Fibroblast of lung (primary cell): ENCODE data around the gene UQCC5.

Experiments
- EZH2 ChIP-seq: IDR thresholded peaks from 2 replicates; pipeline ENCODE4 v1.5.1; 2012; ENCODE audit warnings: low read length, control low read depth, mild to moderate bottlenecking; ENCODE audit errors: missing control alignments
- TF ChIP-seq, protein P1 (sequence below), 2 donors: IDR thresholded peaks in 1 of 2; conservative IDR thresholded peaks in 1 of 2; 1 replicate in 1 of 2; 2 replicates in 1 of 2; pipeline ENCODE4 v1.5.1; 2011 to 2012; ENCODE audit warnings: low read length in 2 of 2, control low read depth in 1 of 2, inconsistent platforms in 1 of 2, low read depth in 1 of 2, mild to moderate bottlenecking in 1 of 2

DNA sequence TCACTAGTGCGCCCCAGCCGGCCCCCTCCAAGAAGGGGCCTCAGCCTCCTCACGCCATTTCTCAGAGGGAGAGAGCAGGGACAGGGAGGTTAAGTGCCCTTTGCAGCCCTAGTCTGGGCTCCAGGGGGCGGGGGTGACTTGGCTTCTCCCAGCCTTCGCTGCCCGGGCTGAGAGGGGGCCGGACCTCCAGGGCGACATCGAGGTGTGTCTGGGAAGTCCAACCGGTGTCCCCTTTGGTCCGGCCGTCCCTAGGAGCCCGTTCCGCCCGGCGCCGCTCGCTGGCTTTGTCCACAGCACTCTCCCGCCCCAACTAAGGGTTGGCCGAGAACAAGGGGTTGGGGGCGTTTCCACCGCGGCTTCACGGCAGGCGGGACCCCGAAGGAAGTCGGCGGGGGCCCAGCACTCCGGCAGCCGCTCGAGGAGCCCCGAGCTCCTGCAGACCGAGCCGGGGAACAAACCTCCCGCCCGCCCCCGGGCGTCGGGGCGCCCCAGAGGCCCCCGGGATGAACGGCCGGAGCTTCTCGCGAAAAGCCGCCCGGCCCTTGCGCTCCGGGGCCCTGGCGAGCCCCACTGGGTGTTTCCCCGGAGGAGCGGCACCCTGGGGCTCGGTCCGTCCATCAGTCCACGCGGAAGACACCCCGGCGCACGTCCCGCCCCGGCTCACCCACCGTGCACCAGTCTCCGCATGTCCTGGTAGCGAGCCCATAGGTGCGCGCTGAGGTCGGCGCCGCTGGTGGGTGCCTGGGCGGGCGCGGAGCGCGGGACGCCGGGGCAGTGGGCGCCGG lies 3.4 kb upstream of the UQCC5 start:
- TF ChIP-seq, protein P1, sequence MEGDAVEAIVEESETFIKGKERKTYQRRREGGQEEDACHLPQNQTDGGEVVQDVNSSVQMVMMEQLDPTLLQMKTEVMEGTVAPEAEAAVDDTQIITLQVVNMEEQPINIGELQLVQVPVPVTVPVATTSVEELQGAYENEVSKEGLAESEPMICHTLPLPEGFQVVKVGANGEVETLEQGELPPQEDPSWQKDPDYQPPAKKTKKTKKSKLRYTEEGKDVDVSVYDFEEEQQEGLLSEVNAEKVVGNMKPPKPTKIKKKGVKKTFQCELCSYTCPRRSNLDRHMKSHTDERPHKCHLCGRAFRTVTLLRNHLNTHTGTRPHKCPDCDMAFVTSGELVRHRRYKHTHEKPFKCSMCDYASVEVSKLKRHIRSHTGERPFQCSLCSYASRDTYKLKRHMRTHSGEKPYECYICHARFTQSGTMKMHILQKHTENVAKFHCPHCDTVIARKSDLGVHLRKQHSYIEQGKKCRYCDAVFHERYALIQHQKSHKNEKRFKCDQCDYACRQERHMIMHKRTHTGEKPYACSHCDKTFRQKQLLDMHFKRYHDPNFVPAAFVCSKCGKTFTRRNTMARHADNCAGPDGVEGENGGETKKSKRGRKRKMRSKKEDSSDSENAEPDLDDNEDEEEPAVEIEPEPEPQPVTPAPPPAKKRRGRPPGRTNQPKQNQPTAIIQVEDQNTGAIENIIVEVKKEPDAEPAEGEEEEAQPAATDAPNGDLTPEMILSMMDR (conservative IDR thresholded peaks at IDR 0.05 in 1 of 2, IDR thresholded peaks at IDR 0.05 in 1 of 2; ENCODE audit: low read depth in 1 of 2, low read length in 2 of 2) = no peak
- no peak for TF ChIP-seq EZH2
